Mucosa of descending colon (tissue), 3 donors: Measurements from ENCODE around the gene TTC34. TPM values are rescaled to one million over a fixed set of nuclear protein-coding genes. Genes with fewer than 3 reads are reported as not detected.
A peak's percentile ranks its signal among the peaks of the same experiment; 100 is the strongest.
"Not testable (repeated sequence)": the region's sequence is repeated elsewhere in the genome, so short reads cannot be mapped to it uniquely, and the experiment has no call there.

Source experiments
- ATAC-seq: fragments of 200-7000 bp; cut with Tn5 transposase; one replicate; pipeline ENCODE4 v1.9.1; 2020; ENCODE audit warnings: mild to moderate bottlenecking, moderate library complexity
- DNase-seq, 3 donors: peaks; one replicate each; pipeline ENCODE4 v3.0.0-alpha.2; 2020
- H3K36me3 ChIP-seq: fragments of 200-600 bp; one replicate; pipeline ENCODE4 v1.8.0; 2021; ENCODE audit warnings: low read depth, mild to moderate bottlenecking
- H3K4me1 ChIP-seq: fragments of 200-600 bp; one replicate; pipeline ENCODE4 v1.8.0; 2021; ENCODE audit warnings: low read depth, mild to moderate bottlenecking
- H3K4me3 ChIP-seq: fragments of 200-600 bp; one replicate; pipeline ENCODE4 v1.8.0; 2021; ENCODE audit warnings: mild to moderate bottlenecking
- H3K9me3 ChIP-seq: fragments of 200-600 bp; one replicate; pipeline ENCODE4 v1.8.0; 2021; ENCODE audit warnings: mild to moderate bottlenecking
- intact Hi-C, 2 donors: fragments of 100-400 bp; cut with DNase I in 1 of 2; cut with micrococcal nuclease in 1 of 2; formaldehyde crosslinking; loops; one replicate each; pipeline versions ENCODE4 v1.11.0 to v1.11.1; 2022; cut with DNase I, micrococcal nuclease
- total RNA-seq, 3 donors: library from RNA; stranded (reverse); fragmentation: NEBNext Ultra II Directional in 2 of 3; extraction: Animal tissue kit (Norgen Biotek cat#: 25700) in 2 of 3; gene quantifications; one replicate each; pipeline versions ENCODE4 v1.2.1 to v1.2.4, GENCODE V29; 2021 to 2023
- donor health status: DM: no; HTN: no; CAD: no; lungs with moderate emphysema.
- donor health status: DM: no; HTN: no; CAD: no.
- donor health status: DM: no; HTN: yes; CAD: no.

Gene TTC34
- total RNA-seq, 3 donors from 2014 or later = 0.43 to 1.1 (median 0.61) TPM

DNA sequence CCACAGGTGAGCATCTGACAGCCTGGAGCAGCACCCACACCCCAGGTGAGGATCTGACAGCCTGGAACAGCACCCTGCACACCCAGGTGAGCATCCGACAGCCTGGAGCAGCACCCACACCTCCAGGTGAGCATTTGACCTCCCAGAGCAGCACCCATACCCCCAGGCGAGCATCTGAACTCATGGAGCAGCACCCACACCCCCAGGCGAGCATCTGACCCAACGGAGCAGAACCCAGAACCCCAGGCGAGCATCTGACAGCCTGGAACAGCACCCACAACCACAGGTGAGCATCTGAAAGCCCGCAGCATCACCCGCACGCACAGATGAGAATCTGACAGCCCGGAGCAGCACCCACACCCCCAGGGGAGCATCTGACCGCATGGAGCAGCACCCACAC lies 111.3 kb downstream of the TTC34 start:
- H3K4me1 ChIP-seq, H3K9me3 ChIP-seq, intact Hi-C loops, H3K36me3 ChIP-seq, ATAC-seq, DNase-seq, H3K4me3 ChIP-seq: not testable (repeated sequence)

DNA sequence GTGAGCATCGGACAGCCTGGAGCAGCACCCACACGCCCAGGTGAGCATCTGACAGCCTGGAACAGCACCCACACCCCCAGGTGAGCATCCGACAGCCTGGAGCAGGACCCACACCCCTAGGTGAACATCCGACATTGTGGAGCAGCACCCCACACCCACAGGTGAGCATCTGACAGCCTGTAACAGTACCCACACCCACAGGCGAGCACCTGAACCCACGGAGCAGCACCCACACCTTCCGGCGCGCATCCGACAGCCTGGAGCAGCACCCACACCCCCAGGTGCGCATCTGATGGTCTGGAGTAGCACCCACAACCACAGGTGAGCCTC lies 113.2 kb downstream of the TTC34 start:
- H3K36me3 ChIP-seq, DNase-seq, intact Hi-C loops, H3K9me3 ChIP-seq, ATAC-seq, H3K4me3 ChIP-seq, H3K4me1 ChIP-seq: not testable (repeated sequence)

DNA sequence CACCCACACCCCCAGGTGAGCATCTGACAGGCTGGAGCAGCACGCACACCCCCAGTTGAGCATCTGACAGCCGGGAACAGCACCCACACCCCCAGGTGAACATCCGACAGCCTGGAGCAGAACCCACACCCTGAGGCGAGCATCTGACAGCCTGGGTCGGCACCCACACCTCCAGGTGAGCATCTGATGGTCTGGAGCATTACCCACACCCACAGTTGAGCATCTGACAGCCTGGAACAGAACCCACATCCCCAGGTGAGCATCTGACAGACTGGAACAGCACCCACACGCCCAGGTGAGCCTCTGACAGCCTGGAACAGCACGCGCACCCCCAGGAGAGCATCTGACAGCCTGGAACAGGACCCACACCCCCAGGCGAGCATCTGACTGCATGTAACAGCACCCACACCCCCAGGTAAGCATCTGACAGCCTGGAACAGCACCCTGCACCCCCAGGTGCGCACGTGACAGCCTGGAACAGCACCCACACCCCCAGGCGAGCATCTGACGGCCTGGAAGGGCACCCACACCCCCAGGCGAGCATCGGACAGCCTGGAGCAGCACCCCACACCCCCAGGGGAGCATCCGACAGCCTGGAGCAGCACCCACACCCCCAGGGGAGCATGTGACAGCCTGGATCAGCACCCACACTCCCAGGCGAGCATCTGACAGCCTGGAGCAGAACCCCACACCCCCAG lies 113.7 kb downstream of the TTC34 start:
- H3K4me1 ChIP-seq, intact Hi-C loops, H3K36me3 ChIP-seq, H3K4me3 ChIP-seq, H3K9me3 ChIP-seq, ATAC-seq: not testable (repeated sequence)
- DNase-seq = peak in 1 of 3 donors; percentile 62

- H3K9me3 ChIP-seq, H3K4me1 ChIP-seq, intact Hi-C loops, H3K4me3 ChIP-seq, H3K36me3 ChIP-seq, ATAC-seq, DNase-seq: not testable (repeated sequence)
Measured at GRCh38 chr1:2687174-2687591, 114.3 kb downstream of the TTC34 start.

DNA sequence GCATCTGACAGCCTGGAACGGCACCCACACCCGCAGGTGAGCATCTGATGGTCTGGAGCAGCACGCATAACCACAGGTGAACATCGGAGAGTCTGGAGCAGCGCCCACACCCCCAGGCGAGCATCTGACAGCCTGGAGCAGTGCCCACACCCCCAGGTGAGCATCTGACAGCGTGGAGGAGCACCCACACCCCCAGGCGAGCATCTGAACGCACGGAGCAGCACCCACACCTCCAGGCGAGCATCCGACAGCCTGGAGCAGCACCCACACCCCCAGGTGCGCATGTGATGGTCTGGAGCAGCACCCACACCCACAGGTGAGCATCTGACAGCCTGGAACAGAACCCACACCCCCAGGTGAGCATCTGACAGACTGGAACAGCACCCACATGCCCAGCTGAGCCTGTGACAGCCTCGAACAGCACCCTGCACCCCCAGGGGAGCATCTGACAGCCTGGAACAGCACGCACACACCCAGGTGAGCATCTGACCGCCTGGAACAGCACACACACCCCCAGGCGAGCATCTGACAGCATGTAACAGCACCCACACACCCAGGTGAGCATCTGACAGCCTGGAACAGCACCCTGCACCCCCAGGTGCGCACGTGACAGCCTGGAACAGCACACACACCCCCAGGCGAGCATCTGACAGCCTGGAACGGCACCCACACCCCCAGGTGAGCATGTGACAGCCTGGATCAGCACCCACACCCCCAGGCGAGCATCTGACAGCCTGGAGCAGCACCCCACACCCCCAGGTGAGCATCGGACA lies 115.2 kb downstream of the TTC34 start:
- DNase-seq, H3K9me3 ChIP-seq, H3K4me3 ChIP-seq, intact Hi-C loops, ATAC-seq, H3K36me3 ChIP-seq, H3K4me1 ChIP-seq: not testable (repeated sequence)

DNA sequence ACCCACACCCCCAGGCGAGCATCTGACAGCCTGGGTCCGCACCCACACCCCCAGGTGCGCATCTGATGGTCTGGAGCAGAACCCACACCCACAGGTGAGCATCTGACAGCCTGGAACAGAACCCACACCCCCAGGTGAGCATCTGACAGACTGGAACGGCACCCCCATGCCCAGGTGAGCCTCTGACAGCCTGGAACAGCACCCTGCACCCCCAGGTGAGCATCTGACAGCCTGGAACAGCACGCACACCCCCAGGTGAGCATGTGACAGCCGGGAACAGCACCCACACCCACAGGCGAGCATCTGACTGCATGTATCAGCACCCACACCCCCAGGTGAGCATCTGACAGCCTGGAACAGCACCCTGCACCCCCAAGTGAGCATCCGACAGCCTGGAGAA lies 115.8 kb downstream of the TTC34 start:
- H3K36me3 ChIP-seq, ATAC-seq, H3K4me1 ChIP-seq, H3K4me3 ChIP-seq, H3K9me3 ChIP-seq, DNase-seq, intact Hi-C loops: not testable (repeated sequence)

DNA sequence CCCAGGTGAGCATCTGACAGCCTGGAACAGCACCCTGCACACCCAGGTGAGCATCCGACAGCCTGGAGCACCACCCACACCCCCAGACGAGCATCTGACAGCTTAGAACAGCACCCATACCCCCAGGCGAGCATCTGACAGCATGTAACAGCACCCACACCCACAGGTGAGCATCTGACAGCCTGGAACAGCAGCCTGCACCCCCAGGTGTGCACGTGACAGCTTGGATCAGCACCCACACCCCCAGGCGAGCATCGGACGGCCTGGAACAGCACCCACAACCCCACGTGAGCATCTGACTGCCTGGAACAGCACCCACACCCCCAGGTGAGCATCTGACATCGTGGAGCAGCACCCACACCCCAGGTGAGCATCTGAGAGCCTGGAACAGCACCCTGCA lies 116.6 kb downstream of the TTC34 start:
- H3K4me1 ChIP-seq, H3K36me3 ChIP-seq, DNase-seq, ATAC-seq, H3K9me3 ChIP-seq, H3K4me3 ChIP-seq, intact Hi-C loops: not testable (repeated sequence)

- ATAC-seq, H3K9me3 ChIP-seq, H3K4me3 ChIP-seq, H3K4me1 ChIP-seq, intact Hi-C loops, H3K36me3 ChIP-seq: not testable (repeated sequence)
- peak in 2 of 3 donors; percentile 12 to 57 for DNase-seq
Measured at GRCh38 chr1:2684000-2684399, 117.5 kb downstream of the TTC34 start.

- H3K4me1 ChIP-seq, DNase-seq, H3K4me3 ChIP-seq, H3K36me3 ChIP-seq, intact Hi-C loops, ATAC-seq, H3K9me3 ChIP-seq: not testable (repeated sequence)
Measured at GRCh38 chr1:2683321-2683741, 118.2 kb downstream of the TTC34 start.

GRCh38 chr1:2682879-2683278 lies 118.6 kb downstream of the TTC34 start:
- H3K4me1 ChIP-seq, ATAC-seq, DNase-seq, H3K9me3 ChIP-seq, H3K36me3 ChIP-seq, H3K4me3 ChIP-seq, intact Hi-C loops: not testable (repeated sequence)

GRCh38 chr1:2676726-2677125 lies 124.8 kb downstream of the TTC34 start:
- H3K4me1 ChIP-seq, H3K9me3 ChIP-seq, H3K36me3 ChIP-seq, H3K4me3 ChIP-seq, intact Hi-C loops, ATAC-seq, DNase-seq: not testable (repeated sequence)

GRCh38 chr1:2671656-2672055 lies 129.8 kb downstream of the TTC34 start:
- ATAC-seq, H3K9me3 ChIP-seq, H3K4me3 ChIP-seq, H3K4me1 ChIP-seq, H3K36me3 ChIP-seq, intact Hi-C loops: not testable (repeated sequence)
- DNase-seq = peak in 1 of 3 donors; percentile 55

DNA sequence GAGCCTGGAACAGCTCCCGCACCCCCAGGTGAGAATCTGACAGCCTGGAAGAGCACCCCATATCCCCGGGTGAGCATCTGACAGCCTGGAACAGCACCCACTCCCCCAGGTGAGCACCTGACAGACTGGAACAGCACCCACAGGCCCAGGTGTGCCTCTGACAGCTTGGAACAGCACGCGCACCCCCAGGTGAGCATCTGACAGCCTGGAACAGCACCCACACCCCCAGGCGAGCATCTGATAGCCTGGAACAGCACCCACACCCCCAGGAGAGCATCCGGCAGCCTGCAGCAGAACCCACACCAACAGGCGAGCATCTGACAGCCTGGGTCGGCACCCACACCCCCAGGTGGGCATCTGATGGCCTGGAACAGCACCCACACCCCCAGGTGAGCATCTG lies 141.7 kb downstream of the TTC34 start:
- H3K4me3 ChIP-seq, ATAC-seq, H3K9me3 ChIP-seq, intact Hi-C loops, H3K4me1 ChIP-seq, H3K36me3 ChIP-seq: not testable (repeated sequence)
- peak in 1 of 3 donors; percentile 66 for DNase-seq

DNA sequence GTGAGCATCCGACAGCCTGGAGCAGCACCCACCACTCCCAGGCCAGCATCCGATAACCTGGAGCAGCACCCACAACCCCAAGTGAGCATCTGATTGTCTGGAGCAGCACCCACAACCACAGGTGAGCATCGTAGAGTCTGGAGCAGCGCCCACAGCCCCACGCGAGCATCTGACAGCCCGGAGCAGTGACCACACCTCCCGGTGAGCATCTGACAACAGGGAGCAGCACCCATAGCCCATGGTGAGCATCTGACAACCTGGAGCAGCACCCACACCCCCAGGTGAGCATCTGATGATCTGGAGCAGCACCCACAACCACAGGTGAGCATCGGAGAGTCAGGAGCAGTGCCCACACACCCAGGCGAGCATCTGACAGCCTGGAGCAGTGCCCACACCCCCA lies 143.6 kb downstream of the TTC34 start:
- intact Hi-C loops, H3K4me1 ChIP-seq, H3K36me3 ChIP-seq, H3K9me3 ChIP-seq, ATAC-seq, H3K4me3 ChIP-seq: not testable (repeated sequence)
- DNase-seq = peak in 1 of 3 donors; percentile 43

- intact Hi-C loops, H3K4me3 ChIP-seq, H3K9me3 ChIP-seq, H3K4me1 ChIP-seq, H3K36me3 ChIP-seq, ATAC-seq: not testable (repeated sequence)
- DNase-seq = peak in 2 of 3 donors; percentile 7 to 70
Measured at GRCh38 chr1:2657124-2657523, 144.4 kb downstream of the TTC34 start.
